ENCODE data around the gene MCTP1. TPM values are rescaled to one million over a fixed set of nuclear protein-coding genes. Genes with fewer than 3 reads are reported as not detected.

Gene MCTP1
- total RNA-seq, 1 experiment from 2014 or later, result 7.5 TPM

DNA sequence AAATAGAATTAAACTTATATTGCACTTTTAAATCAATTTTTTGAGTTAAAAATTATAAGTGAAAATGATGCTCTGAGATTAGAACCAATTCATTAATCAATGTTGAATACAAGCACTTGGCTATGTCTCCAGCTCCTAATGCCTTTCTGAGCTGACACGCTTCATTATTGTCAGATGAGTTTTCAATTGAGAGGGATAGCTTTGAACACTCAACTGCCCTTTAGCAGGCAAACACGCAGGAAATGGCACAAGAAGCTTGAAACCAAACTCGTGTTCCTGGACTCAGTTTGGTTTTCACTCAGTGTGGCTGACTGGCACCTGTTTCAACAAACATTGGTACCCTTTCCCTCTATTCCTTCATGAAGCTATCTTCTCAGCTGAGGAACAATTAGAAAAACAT is 109.8 kb downstream of the MCTP1 start:
- Histone ChIP-seq H3K27ac (ENCODE audit: low read length) (no peak overlapping the region), H3K9me2 (replicated peaks; ENCODE audit: low read length) (no peaks in the 10 kb centered on the region), H3K27me3 (ENCODE audit: low read length) (no peaks in the 10 kb centered on the region), H3K9ac (ENCODE audit: low read length) (no peak overlapping the region), H2AFZ (ENCODE audit: low read length) (no peak overlapping the region), H3K36me3 (ENCODE audit: low read depth, low read length) (no peaks in the 10 kb centered on the region), H3K4me3 (ENCODE audit: low read length) (no peak overlapping the region), H3K4me2 (ENCODE audit: low read length) (no peak overlapping the region), H3K79me2 (ENCODE audit: low read length) (no peaks in the 10 kb centered on the region), H3K9me3 (ENCODE audit: low read length) (no peaks in the 10 kb centered on the region), H3K4me1 (ENCODE audit: insufficient read depth, low read length) (no peaks in the 10 kb centered on the region), H3F3A (ENCODE audit: low read length, unreplicated experiment) (no peaks in the 10 kb centered on the region), H4K20me1 (ENCODE audit: low read length) (no peaks in the 10 kb centered on the region)
- POLR2A ChIA-PET (ENCODE audit: unreplicated experiment), result no interaction called here
- CTCF ChIA-PET, result no interaction called here
- no TSS peak for BruUV-seq (replicated peaks)
- DNase-seq (no peak), ATAC-seq (no peak)
- TF ChIP-seq, protein P1, sequence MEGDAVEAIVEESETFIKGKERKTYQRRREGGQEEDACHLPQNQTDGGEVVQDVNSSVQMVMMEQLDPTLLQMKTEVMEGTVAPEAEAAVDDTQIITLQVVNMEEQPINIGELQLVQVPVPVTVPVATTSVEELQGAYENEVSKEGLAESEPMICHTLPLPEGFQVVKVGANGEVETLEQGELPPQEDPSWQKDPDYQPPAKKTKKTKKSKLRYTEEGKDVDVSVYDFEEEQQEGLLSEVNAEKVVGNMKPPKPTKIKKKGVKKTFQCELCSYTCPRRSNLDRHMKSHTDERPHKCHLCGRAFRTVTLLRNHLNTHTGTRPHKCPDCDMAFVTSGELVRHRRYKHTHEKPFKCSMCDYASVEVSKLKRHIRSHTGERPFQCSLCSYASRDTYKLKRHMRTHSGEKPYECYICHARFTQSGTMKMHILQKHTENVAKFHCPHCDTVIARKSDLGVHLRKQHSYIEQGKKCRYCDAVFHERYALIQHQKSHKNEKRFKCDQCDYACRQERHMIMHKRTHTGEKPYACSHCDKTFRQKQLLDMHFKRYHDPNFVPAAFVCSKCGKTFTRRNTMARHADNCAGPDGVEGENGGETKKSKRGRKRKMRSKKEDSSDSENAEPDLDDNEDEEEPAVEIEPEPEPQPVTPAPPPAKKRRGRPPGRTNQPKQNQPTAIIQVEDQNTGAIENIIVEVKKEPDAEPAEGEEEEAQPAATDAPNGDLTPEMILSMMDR (conservative IDR thresholded peaks at IDR 0.05; ENCODE audit: low read depth, low read length), result no peak
- no peak for TF ChIP-seq EZH2phosphoT487 (IDR thresholded peaks at IDR 0.05; ENCODE audit: borderline replicate concordance, low read length)
- TF ChIP-seq EZH2 (IDR thresholded peaks at IDR 0.05; ENCODE audit: low read length, unreplicated experiment), result no peak
- intact Hi-C loops (cut with micrococcal nuclease), result no loop called here

DNA sequence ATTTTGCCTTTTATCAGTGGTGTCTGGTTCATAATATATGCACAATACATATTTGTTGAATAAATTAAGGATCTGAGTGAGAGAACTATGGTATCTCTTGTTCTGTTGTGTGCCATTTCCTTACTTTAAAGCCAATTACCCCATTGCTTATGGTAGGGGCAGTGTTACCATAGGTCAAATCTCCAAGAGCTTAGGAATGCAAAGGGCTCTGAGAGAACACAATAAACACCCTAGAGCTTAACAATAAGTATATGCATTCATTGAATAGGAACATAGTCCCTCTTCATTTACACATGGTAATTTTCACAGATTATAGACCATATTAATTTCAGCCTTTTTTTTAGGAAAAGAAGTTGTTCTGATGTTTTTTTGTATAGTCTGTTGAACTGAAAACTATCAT is 112.2 kb downstream of the MCTP1 start:
- no peaks in the 10 kb centered on the region for H3K36me3 ChIP-seq (ENCODE audit: low read depth, low read length)
- no peaks in the 10 kb centered on the region for H3K9me3 ChIP-seq (ENCODE audit: low read length)
- ChIA-PET CTCF (no interaction called here), POLR2A (ENCODE audit: unreplicated experiment) (no interaction called here)
- H3K4me1 ChIP-seq (ENCODE audit: insufficient read depth, low read length), result no peaks in the 10 kb centered on the region
- no peaks in the 10 kb centered on the region for H3F3A ChIP-seq (ENCODE audit: low read length, unreplicated experiment)
- H3K9ac ChIP-seq (ENCODE audit: low read length), result no peak overlapping the region
- no peaks in the 10 kb centered on the region for H3K27me3 ChIP-seq (ENCODE audit: low read length)
- ATAC-seq (no peak), DNase-seq (no peak)
- no peaks in the 10 kb centered on the region for H3K9me2 ChIP-seq (replicated peaks; ENCODE audit: low read length)
- H4K20me1 ChIP-seq (ENCODE audit: low read length), result no peaks in the 10 kb centered on the region
- intact Hi-C loops (cut with micrococcal nuclease), result no loop called here
- no peak overlapping the region for H3K27ac ChIP-seq (ENCODE audit: low read length)
- H3K4me2 ChIP-seq (ENCODE audit: low read length), result no peak overlapping the region
- H3K79me2 ChIP-seq (ENCODE audit: low read length), result no peaks in the 10 kb centered on the region
- H3K4me3 ChIP-seq (ENCODE audit: low read length), result no peak overlapping the region
- TF ChIP-seq EZH2 (IDR thresholded peaks at IDR 0.05; ENCODE audit: low read length, unreplicated experiment) (no peak), EZH2phosphoT487 (IDR thresholded peaks at IDR 0.05; ENCODE audit: borderline replicate concordance, low read length) (no peak)
- TF ChIP-seq, protein P1 (conservative IDR thresholded peaks at IDR 0.05; ENCODE audit: low read depth, low read length), result no peak
- no TSS peak for BruUV-seq (replicated peaks)
- no peak overlapping the region for H2AFZ ChIP-seq (ENCODE audit: low read length)

DNA sequence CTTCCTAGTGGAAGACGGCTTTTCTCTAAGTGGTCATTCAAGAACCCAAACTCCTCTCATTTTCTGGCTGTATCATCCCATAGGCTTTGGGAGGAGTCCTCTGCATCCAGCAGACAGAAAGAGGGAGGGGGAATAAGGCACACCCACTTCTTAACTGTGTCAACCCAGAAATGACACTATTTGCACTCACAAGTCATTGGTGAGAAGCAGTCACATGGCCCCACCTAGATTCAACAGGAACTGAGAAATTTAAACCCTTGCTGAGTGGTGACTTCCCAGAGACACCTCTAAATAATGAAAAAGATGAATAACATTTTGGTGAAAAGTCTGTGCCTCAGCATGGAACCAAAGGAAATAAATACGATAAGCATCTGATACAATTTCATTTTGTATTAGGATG is 120.0 kb downstream of the MCTP1 start:
- Histone ChIP-seq H3K9ac (ENCODE audit: low read length) (no peak overlapping the region), H3K9me3 (ENCODE audit: low read length) (no peaks in the 10 kb centered on the region), H2AFZ (ENCODE audit: low read length) (no peak overlapping the region), H3K27me3 (ENCODE audit: low read length) (no peaks in the 10 kb centered on the region), H3K4me1 (ENCODE audit: insufficient read depth, low read length) (no peaks in the 10 kb centered on the region), H3K4me3 (ENCODE audit: low read length) (no peak overlapping the region), H3K9me2 (replicated peaks; ENCODE audit: low read length) (no peaks in the 10 kb centered on the region), H3K79me2 (ENCODE audit: low read length) (no peaks in the 10 kb centered on the region), H3K36me3 (ENCODE audit: low read depth, low read length) (no peaks in the 10 kb centered on the region), H3K4me2 (ENCODE audit: low read length) (no peak overlapping the region), H3F3A (ENCODE audit: low read length, unreplicated experiment) (no peaks in the 10 kb centered on the region), H3K27ac (ENCODE audit: low read length) (no peak overlapping the region), H4K20me1 (ENCODE audit: low read length) (no peaks in the 10 kb centered on the region)
- no TSS peak for BruUV-seq (replicated peaks)
- POLR2A ChIA-PET (ENCODE audit: unreplicated experiment), result no interaction called here
- TF ChIP-seq EZH2 (IDR thresholded peaks at IDR 0.05; ENCODE audit: low read length, unreplicated experiment), result no peak
- TF ChIP-seq, protein P1 (conservative IDR thresholded peaks at IDR 0.05; ENCODE audit: low read depth, low read length), result no peak
- no peak for TF ChIP-seq EZH2phosphoT487 (IDR thresholded peaks at IDR 0.05; ENCODE audit: borderline replicate concordance, low read length)
- ATAC-seq (no peak), DNase-seq (no peak)
- CTCF ChIA-PET, result no interaction called here
- intact Hi-C loops (cut with micrococcal nuclease), result no loop called here
